Astrocyte of the spinal cord (primary cell): ENCODE data around the gene TMEM269.

ENCODE experiments used
- DNase-seq: peaks from one replicate; pipeline ENCODE4 v3.0.0; 2011; ENCODE audit warnings: low read depth, low spot score
- H3K4me3 ChIP-seq: 2 replicates; pipeline ENCODE4 v1.5.1; 2011; ENCODE audit warnings: low read depth, mild to moderate bottlenecking, low read length, moderate library complexity
- in situ Hi-C: cut with HindIII; loops from 2 replicates; pipeline ENCODE4 v1.10.0; 2017; ENCODE audit warnings: low sequenced_read_pairs
- TF ChIP-seq, protein P1 (sequence below): IDR thresholded peaks from 2 replicates; pipeline ENCODE4 v1.5.1; 2012; ENCODE audit warnings: low read depth, mild to moderate bottlenecking, low read length, inconsistent platforms

TMEM269 gene

DNA sequence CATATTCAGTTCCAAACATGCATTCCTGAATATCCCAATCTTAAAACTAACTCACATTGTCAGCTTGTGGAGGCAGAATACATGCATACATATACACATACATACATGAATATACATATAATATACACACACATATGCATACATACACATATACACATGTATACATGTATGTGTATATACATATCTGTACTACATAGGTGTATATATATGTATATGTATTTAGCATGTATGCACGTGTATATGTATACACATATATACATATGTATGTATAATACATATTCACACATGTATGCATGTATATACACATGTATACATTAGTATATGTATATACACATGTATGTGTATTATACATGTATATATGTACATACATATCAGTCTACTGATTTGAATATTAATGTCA, 60.4 kb downstream of the TMEM269 start:
- no peak for DNase-seq
- in situ Hi-C loops = no loop called here
- TF ChIP-seq, protein P1, sequence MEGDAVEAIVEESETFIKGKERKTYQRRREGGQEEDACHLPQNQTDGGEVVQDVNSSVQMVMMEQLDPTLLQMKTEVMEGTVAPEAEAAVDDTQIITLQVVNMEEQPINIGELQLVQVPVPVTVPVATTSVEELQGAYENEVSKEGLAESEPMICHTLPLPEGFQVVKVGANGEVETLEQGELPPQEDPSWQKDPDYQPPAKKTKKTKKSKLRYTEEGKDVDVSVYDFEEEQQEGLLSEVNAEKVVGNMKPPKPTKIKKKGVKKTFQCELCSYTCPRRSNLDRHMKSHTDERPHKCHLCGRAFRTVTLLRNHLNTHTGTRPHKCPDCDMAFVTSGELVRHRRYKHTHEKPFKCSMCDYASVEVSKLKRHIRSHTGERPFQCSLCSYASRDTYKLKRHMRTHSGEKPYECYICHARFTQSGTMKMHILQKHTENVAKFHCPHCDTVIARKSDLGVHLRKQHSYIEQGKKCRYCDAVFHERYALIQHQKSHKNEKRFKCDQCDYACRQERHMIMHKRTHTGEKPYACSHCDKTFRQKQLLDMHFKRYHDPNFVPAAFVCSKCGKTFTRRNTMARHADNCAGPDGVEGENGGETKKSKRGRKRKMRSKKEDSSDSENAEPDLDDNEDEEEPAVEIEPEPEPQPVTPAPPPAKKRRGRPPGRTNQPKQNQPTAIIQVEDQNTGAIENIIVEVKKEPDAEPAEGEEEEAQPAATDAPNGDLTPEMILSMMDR = no peak
- H3K4me3 ChIP-seq = no peak overlapping the region

DNA sequence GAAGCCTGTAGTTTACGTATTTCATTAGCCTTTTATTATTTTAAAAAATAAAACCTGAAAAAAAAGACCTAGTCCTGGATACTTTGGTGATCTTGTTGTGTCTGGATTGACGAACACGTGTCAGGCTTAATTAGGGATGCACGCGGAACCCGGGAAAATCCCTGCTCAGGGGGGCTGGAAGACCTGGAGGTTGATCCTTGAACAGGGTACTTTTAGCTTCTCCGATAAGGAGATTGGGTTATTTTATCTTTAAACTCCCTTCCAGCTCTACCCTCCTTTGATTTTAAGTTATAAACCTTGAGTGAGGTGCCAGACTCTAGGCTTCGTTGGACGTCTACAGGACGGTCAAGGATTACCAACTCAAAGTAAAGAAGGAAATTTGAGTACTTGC, 61.1 kb downstream of the TMEM269 start:
- TF ChIP-seq, protein P1 = no peak
- no peak for DNase-seq
- in situ Hi-C loops = no loop called here
- peak overlapping the region; percentile 89 for H3K4me3 ChIP-seq

DNA sequence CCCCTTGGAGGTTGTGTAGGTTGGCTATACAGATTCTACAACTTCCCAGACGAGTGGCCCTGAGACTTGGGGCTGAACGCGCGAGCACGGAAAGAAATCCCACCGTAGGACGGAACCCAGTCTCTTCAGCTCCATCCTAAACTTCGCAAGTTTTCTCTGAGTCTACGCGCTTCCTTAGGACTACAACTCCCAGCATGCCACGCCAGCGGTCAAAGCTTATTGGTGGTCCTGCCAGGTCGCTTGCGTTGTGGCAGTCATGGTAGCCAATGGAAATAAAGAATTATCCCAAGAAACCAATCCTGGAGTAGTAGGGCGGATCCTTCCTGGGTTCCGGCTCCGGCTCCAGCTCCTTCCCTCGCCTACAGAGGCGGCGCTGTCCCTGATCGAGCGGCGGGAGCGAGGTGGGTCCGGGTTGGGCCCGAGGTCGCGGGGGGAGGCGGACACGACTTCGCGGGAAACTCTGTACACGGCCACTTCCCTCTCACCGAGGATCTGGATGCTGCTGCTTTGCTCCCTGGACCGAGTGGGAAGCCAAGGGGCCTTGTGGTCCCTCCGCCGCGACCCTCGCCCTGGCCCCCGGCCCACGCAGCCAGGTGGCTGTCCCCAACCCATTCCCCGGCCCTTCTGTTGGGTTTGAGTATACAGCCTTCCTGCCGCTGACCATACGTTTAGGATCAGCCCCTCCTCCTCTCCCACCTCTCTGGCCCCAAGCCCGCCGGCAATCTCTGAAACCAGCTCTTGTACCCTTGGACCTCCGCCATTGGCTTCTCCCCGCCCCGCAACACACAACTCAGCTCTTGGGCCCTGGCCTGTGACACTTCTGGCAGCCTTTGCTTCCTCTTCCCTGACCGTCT, 61.7 kb downstream of the TMEM269 start, which contains the start of gene ZNF691:
TSS of gene ZNF691 (plus strand) at position 357 of the 854 bp plus-strand sequence. CDS start 3,046 bp downstream, outside the sequence.
- H3K4me3 ChIP-seq = peak within 1 kb of the TSS; percentile 89
- in situ Hi-C loops = no loop called here
- TF ChIP-seq, protein P1 = peak; percentile 64
- peak; percentile 98 for DNase-seq

DNA sequence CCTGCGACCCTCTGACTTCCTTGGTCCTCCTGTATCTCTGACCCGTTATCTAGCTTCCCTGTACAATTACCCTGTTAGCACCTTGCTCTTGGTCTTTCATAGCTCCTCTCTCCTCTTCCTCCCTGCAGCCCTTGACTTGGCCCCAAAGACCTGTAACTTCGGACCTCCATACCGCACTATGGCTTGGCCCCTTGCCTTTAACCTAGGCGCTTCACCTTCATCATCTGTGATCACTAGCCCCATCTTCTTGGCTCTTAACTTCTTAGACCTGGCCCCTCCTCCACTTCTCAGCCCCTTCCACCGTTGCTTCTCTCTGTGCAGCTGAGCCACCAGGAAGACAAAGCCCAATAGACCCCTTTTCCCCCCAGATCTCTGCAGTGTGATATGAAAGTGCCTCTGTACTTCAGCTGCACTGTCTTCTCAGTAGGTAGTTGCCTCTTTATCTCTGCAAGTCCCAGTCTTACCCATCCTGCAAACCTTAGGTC, 62.4 kb downstream of the TMEM269 start:
- no peak for DNase-seq
- in situ Hi-C loops = no loop called here
- peak overlapping the region; percentile 89 for H3K4me3 ChIP-seq
- TF ChIP-seq, protein P1 = no peak

DNA sequence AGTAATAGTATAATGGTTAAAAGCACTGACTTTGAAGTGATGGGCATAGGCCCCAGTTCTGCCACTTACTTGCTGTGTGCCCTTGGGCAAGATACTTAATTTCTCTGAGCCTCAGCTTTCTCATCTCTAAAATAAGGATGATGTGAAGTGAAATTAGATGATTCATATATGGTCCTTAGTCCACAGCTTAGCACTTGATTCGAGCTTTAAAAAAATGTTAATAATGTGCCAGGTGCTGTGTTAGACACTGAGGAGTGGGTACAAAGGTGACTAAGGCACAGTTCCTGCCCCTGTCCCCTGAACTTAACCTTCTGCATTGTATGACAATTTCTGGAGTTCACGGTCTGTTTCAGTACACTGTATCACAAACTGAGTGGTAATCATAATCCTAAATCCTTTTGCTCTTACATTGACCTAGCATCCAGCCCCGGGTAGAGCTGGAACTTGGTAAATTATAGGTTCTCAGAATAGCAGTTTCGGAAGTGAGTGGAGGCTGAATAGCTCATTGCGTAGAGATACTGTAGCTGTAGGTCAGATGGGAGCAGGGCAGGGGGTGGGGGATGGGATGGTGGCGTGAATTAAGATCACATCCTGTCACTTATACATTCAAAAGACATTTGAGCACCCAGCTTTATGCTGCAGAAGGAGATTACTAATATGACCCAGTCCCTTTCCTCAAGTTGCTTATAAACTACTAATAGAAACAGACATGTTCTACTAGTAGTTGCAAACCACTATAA, 63.1 kb downstream of the TMEM269 start:
- H3K4me3 ChIP-seq = no peak overlapping the region
- no peak for DNase-seq
- TF ChIP-seq, protein P1 = no peak
- in situ Hi-C loops = no loop called here

DNA sequence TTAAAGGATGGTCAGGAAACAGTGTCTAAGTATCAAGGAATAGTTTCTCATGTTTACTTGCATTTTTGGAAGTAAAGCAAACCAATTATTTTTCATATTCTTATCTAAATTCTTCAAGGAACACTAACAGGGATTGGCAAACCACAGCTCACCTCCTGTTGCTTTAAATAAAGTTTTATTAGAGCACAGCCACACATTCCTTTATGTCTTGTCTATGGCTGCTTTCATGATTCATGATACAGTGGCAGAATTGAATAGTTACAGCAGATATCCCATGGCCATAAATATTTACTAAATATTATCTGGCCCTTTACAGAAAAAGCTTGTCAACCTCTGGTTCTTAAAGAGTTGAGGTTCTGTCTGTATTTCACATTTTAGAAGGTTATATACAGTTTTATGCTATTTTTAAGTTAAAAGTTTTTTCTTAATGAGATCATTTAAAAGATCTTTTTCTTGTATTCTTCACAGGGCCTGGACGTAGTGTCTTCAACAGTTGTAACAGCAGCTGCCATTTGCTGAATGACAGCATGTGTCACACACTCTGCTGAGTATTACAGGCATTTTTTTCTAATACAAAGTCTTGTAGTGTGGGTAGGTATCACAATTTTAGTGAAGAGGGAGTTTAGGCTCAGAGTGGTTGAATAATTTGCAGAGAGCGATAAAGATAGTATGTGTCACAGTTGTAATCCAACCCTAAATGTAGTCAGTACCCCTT, 64.2 kb downstream of the TMEM269 start:
- no peak overlapping the region for H3K4me3 ChIP-seq
- TF ChIP-seq, protein P1 = no peak
- no peak for DNase-seq
- in situ Hi-C loops = no loop called here
